AG10803 (cell line): ENCODE results near the gene KRTAP12-2.

ENCODE experiments used
- DNase-seq: peaks from one replicate; pipeline ENCODE4 v3.0.0; 2010; ENCODE audit warnings: low read depth
- H3K4me3 ChIP-seq: 2 replicates; pipeline ENCODE4 v1.5.1; 2011; ENCODE audit warnings: mild to moderate bottlenecking, low read length, control low read depth
- CTCF ChIP-seq: conservative IDR thresholded peaks from 2 replicates; pipeline ENCODE4 v1.5.1; 2011; ENCODE audit warnings: mild to moderate bottlenecking, low read length, control low read depth, inconsistent platforms

The KRTAP12-2 gene

GRCh38 chr21:44626262-44626661 is 40.5 kb downstream of the KRTAP12-2 start:
- no peak for DNase-seq
- TF ChIP-seq CTCF, result no peak
- no peak overlapping the region for H3K4me3 ChIP-seq

- TF ChIP-seq CTCF, result no peak
- no peak for DNase-seq
- H3K4me3 ChIP-seq, result no peak overlapping the region
Observed at GRCh38 chr21:44625756-44626155, 41.0 kb downstream of the KRTAP12-2 start.

- no peak overlapping the region for H3K4me3 ChIP-seq
- TF ChIP-seq CTCF, result no peak
- DNase-seq, result no peak
Observed at GRCh38 chr21:44623575-44623974, 43.2 kb downstream of the KRTAP12-2 start.

- DNase-seq, result no peak
- TF ChIP-seq CTCF, result no peak
- no peak overlapping the region for H3K4me3 ChIP-seq
Observed at GRCh38 chr21:44619886-44620285, 46.8 kb downstream of the KRTAP12-2 start.

GRCh38 chr21:44618909-44619308 is 47.8 kb downstream of the KRTAP12-2 start:
- no peak for TF ChIP-seq CTCF
- no peak overlapping the region for H3K4me3 ChIP-seq
- no peak for DNase-seq

GRCh38 chr21:44618504-44618903 is 48.2 kb downstream of the KRTAP12-2 start:
- H3K4me3 ChIP-seq, result no peak overlapping the region
- peak; percentile 22; the same call in 1 of the 2 replicates for TF ChIP-seq CTCF
- DNase-seq, result peak; percentile 15

- DNase-seq, result no peak
- TF ChIP-seq CTCF, result no peak
- no peak overlapping the region for H3K4me3 ChIP-seq
Observed at GRCh38 chr21:44617071-44617501, 49.6 kb downstream of the KRTAP12-2 start.
